Measurements from ENCODE around the gene BANF1.

DNA sequence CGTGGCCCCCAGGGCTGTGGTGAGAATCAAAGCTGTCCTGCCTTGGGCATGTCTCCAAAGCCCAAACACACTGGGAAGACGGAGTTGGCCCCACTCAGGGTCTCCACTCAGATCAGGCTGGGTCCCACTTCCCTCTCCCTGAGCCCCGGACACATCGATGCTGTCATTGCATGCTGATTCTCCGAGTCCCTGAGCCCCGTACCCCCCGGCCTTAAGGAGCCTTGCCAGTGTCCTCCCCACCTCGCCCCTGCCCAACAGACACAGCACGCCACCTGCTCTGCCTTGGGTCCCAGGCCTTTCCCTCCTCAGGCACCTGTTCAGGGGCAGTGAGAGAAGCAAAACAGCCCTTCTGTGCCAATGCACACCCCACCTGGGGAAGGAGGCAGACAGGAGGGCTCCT, 15.0 kb upstream of the BANF1 start:
- TF ChIP-seq, protein P1, sequence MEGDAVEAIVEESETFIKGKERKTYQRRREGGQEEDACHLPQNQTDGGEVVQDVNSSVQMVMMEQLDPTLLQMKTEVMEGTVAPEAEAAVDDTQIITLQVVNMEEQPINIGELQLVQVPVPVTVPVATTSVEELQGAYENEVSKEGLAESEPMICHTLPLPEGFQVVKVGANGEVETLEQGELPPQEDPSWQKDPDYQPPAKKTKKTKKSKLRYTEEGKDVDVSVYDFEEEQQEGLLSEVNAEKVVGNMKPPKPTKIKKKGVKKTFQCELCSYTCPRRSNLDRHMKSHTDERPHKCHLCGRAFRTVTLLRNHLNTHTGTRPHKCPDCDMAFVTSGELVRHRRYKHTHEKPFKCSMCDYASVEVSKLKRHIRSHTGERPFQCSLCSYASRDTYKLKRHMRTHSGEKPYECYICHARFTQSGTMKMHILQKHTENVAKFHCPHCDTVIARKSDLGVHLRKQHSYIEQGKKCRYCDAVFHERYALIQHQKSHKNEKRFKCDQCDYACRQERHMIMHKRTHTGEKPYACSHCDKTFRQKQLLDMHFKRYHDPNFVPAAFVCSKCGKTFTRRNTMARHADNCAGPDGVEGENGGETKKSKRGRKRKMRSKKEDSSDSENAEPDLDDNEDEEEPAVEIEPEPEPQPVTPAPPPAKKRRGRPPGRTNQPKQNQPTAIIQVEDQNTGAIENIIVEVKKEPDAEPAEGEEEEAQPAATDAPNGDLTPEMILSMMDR (IDR thresholded peaks at IDR 0.05; ENCODE audit: low read depth, low read length, poor library complexity, severe bottlenecking): no peak
- no peak for TF ChIP-seq EZH2phosphoT487 (IDR thresholded peaks at IDR 0.05; ENCODE audit: borderline replicate concordance, low read length)
